Measurements from ENCODE around the gene ADGRG3. TPM values are rescaled to one million over a fixed set of nuclear protein-coding genes. Genes with fewer than 3 reads are reported as not detected.

The ADGRG3 gene
- total and polyA plus RNA-seq, 9 of the 15 experiments (the other 6 are each of a cell fraction or from before 2014, with no cell fraction given), result 0.09 to 0.52 (median 0.14) TPM; not detected in 3

DNA sequence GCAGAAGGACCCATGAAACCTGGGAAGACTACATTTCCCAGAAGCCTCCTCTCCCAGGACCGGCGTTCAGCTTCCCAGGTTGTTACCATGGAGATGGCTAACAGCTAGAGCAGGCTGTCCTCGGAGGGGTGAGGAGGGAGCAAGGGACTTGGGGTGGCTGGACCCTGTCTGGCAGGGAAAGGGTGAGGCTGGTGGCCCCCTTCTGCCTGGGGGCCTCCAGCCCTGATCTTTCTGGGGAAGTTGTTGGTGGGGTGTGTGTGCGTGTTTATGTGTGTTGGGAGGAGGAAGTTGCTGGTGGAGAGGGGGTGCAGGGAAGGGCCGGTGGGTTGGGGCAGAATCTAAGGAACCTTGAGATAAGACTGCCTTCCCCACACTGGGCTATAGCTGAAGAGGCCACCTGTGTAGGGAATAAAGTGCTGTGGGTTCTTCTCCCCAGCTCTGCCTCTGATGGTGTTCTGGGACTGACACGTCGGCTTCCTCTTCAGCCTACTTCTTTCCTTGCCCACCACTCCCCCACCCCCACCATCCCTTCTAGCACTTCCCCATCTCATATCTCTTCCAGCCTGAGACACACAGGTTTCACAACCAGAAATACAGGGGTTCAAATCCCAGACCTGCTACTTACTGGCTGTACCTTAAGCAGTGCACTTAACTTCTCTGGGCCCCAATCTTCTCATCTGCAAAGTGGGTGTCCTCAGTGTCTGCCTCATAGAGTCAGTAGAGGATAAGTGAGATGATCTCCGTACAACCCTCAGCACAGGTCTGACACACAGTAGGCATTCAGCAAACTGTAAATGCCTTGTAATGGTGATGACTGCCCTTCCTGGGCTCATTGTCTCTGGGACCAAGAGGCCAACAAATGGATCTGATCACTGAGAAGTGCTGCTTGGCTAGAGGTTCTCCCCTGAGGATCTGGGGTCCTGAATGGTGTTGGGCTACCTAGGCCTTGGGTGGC lies 26.9 kb downstream of the ADGRG3 start, which contains the start of gene DRC7 (continued):
- TF ChIP-seq, protein P1, sequence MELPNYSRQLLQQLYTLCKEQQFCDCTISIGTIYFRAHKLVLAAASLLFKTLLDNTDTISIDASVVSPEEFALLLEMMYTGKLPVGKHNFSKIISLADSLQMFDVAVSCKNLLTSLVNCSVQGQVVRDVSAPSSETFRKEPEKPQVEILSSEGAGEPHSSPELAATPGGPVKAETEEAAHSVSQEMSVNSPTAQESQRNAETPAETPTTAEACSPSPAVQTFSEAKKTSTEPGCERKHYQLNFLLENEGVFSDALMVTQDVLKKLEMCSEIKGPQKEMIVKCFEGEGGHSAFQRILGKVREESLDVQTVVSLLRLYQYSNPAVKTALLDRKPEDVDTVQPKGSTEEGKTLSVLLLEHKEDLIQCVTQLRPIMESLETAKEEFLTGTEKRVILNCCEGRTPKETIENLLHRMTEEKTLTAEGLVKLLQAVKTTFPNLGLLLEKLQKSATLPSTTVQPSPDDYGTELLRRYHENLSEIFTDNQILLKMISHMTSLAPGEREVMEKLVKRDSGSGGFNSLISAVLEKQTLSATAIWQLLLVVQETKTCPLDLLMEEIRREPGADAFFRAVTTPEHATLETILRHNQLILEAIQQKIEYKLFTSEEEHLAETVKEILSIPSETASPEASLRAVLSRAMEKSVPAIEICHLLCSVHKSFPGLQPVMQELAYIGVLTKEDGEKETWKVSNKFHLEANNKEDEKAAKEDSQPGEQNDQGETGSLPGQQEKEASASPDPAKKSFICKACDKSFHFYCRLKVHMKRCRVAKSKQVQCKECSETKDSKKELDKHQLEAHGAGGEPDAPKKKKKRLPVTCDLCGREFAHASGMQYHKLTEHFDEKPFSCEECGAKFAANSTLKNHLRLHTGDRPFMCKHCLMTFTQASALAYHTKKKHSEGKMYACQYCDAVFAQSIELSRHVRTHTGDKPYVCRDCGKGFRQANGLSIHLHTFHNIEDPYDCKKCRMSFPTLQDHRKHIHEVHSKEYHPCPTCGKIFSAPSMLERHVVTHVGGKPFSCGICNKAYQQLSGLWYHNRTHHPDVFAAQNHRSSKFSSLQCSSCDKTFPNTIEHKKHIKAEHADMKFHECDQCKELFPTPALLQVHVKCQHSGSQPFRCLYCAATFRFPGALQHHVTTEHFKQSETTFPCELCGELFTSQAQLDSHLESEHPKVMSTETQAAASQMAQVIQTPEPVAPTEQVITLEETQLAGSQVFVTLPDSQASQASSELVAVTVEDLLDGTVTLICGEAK (IDR thresholded peaks at IDR 0.05), result peak; percentile 82
- TF ChIP-seq, protein P1 (CRISPR knock-in tag; IDR thresholded peaks at IDR 0.05), result no peak
- TF ChIP-seq DPF2 (IDR thresholded peaks at IDR 0.05) (peak; percentile 44; the same call in 1 of the 2 replicates), RBM15 (IDR thresholded peaks at IDR 0.05; ENCODE audit: insufficient read depth, low read length) (no peak), ZNF184 (CRISPR knock-in tag; IDR thresholded peaks at IDR 0.05) (no peak), CBX3 (IDR thresholded peaks at IDR 0.05; ENCODE audit: borderline replicate concordance in 1 of 2, low read length in 2 of 2) (no peak), CEBPB (tag; IDR thresholded peaks at IDR 0.05) (peak; percentile 34; the same call in 1 of the 2 replicates), ZNF766 (CRISPR knock-in tag; conservative IDR thresholded peaks at IDR 0.05) (no peak), ZNF436 (CRISPR knock-in tag; IDR thresholded peaks at IDR 0.05) (no peak), PTBP1 (IDR thresholded peaks at IDR 0.05; ENCODE audit: low read depth, low read length) (no peak), GATA2 (CRISPR knock-in tag; IDR thresholded peaks at IDR 0.05) (0 out of 2 replicates have a peak, but pooled peaks have one; percentile 43), PCBP2 (IDR thresholded peaks at IDR 0.05; ENCODE audit: low read depth, low read length, poor library complexity, severe bottlenecking) (no peak), HDGF (IDR thresholded peaks at IDR 0.05) (0 out of 2 replicates have a peak, but pooled peaks have one; percentile 42)
- TF ChIP-seq, protein P2, sequence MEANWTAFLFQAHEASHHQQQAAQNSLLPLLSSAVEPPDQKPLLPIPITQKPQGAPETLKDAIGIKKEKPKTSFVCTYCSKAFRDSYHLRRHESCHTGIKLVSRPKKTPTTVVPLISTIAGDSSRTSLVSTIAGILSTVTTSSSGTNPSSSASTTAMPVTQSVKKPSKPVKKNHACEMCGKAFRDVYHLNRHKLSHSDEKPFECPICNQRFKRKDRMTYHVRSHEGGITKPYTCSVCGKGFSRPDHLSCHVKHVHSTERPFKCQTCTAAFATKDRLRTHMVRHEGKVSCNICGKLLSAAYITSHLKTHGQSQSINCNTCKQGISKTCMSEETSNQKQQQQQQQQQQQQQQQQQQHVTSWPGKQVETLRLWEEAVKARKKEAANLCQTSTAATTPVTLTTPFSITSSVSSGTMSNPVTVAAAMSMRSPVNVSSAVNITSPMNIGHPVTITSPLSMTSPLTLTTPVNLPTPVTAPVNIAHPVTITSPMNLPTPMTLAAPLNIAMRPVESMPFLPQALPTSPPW (CRISPR knock-in tag; IDR thresholded peaks at IDR 0.05), result peak; percentile 79
- TF ChIP-seq, protein P3, sequence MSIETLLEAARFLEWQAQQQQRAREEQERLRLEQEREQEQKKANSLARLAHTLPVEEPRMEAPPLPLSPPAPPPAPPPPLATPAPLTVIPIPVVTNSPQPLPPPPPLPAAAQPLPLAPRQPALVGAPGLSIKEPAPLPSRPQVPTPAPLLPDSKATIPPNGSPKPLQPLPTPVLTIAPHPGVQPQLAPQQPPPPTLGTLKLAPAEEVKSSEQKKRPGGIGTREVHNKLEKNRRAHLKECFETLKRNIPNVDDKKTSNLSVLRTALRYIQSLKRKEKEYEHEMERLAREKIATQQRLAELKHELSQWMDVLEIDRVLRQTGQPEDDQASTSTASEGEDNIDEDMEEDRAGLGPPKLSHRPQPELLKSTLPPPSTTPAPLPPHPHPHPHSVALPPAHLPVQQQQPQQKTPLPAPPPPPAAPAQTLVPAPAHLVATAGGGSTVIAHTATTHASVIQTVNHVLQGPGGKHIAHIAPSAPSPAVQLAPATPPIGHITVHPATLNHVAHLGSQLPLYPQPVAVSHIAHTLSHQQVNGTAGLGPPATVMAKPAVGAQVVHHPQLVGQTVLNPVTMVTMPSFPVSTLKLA (conservative IDR thresholded peaks at IDR 0.05), result peak in 1 of 2 experiments; percentile 61; a peak in 2 of 4 replicates
